Measurements from ENCODE around the gene STARD7. TPM values are rescaled to one million over a fixed set of nuclear protein-coding genes. Genes with fewer than 3 reads are reported as not detected.

Gene STARD7
- total and polyA plus RNA-seq, 4 donors, result 42.9 to 120 (median 59.7) TPM

GRCh38 chr2:96146881-96147592 lies 61.6 kb downstream of the STARD7 start (continued):
- no peak for TF ChIP-seq ZBTB33 (IDR thresholded peaks at IDR 0.05)

- TF ChIP-seq JUND (IDR thresholded peaks at IDR 0.05), result no peak
- TF ChIP-seq YY1 (IDR thresholded peaks at IDR 0.05), result no peak
- TF ChIP-seq SP1 (IDR thresholded peaks at IDR 0.05), result no peak
- TF ChIP-seq CTCF (IDR thresholded peaks at IDR 0.05; ENCODE audit: low read depth, low read length, missing input control), result no peak
- Histone ChIP-seq H3K9me3 (ENCODE audit: control insufficient read depth in 4 of 4, low read length in 3 of 4) (no peaks in the 10 kb centered on the region), H3K4me3 (ENCODE audit: low read depth in 1 of 3, low read length in 3 of 3) (no peak overlapping the region), H3K27ac (ENCODE audit: low read depth in 1 of 2, low read length in 2 of 2) (peak overlapping the region; percentile 69 to 71), H3K36me3 (ENCODE audit: control insufficient read depth in 4 of 4, insufficient read depth in 3 of 4, low read depth in 1 of 4, low read length in 3 of 4) (no peaks in the 10 kb centered on the region), H3K27me3 (ENCODE audit: control insufficient read depth in 4 of 4, insufficient read depth in 4 of 4, low read length in 3 of 4) (no peaks in the 10 kb centered on the region), H3K9ac (ENCODE audit: low read depth in 1 of 2, low read length in 2 of 2) (no peak overlapping the region), H3K4me1 (ENCODE audit: control insufficient read depth in 4 of 4, insufficient read depth in 4 of 4, low read length in 3 of 4) (peaks cover 0 to 8% (median 5%) of the 10 kb centered on the region in 4 donors)
- no peak for DNase-seq (ENCODE audit: low spot score)
- 80% methylated on average over 20 of the region's 20 CpGs for WGBS
These were observed 62.3 kb downstream of the STARD7 start for GRCh38 chr2:96146153-96146880.

- no peak overlapping the region for H3K9ac ChIP-seq (ENCODE audit: low read depth in 1 of 2, low read length in 2 of 2)
- H3K4me3 ChIP-seq (ENCODE audit: low read depth in 1 of 3, low read length in 3 of 3), result no peak overlapping the region
- TF ChIP-seq RXRA (IDR thresholded peaks at IDR 0.05) (no peak), ATF3 (IDR thresholded peaks at IDR 0.05) (no peak), EGR1 (IDR thresholded peaks at IDR 0.05; ENCODE audit: low read depth in 2 of 2) (no peak), SP1 (IDR thresholded peaks at IDR 0.05) (no peak), CTCF (IDR thresholded peaks at IDR 0.05; ENCODE audit: low read depth, low read length, missing input control) (no peak), NR2F2 (IDR thresholded peaks at IDR 0.05) (no peak), FOXA2 (IDR thresholded peaks at IDR 0.05) (no peak), RAD21 (IDR thresholded peaks at IDR 0.05) (no peak), HNF4A (conservative IDR thresholded peaks at IDR 0.05) (no peak), ZBTB33 (IDR thresholded peaks at IDR 0.05) (no peak), TAF1 (conservative IDR thresholded peaks at IDR 0.05) (no peak), YY1 (IDR thresholded peaks at IDR 0.05) (no peak), REST (IDR thresholded peaks at IDR 0.05) (no peak), MAX (IDR thresholded peaks at IDR 0.05) (no peak), JUND (IDR thresholded peaks at IDR 0.05) (no peak), FOXA1 (IDR thresholded peaks at IDR 0.05) (no peak), HNF4G (IDR thresholded peaks at IDR 0.05) (no peak)
These were observed 62.8 kb downstream of the STARD7 start for GRCh38 chr2:96145848-96146152.

More at GRCh38 chr2:96145848-96146152, 62.8 kb downstream of the STARD7 start:
- peaks cover 0 to 8% (median 5%) of the 10 kb centered on the region in 4 donors for H3K4me1 ChIP-seq (ENCODE audit: control insufficient read depth in 4 of 4, insufficient read depth in 4 of 4, low read length in 3 of 4)
- H3K36me3 ChIP-seq (ENCODE audit: control insufficient read depth in 4 of 4, insufficient read depth in 3 of 4, low read depth in 1 of 4, low read length in 3 of 4), result no peaks in the 10 kb centered on the region
- no peak for DNase-seq (ENCODE audit: low spot score)
- no peaks in the 10 kb centered on the region for H3K27me3 ChIP-seq (ENCODE audit: control insufficient read depth in 4 of 4, insufficient read depth in 4 of 4, low read length in 3 of 4)
- H3K9me3 ChIP-seq (ENCODE audit: control insufficient read depth in 4 of 4, low read length in 3 of 4), result no peaks in the 10 kb centered on the region
- H3K27ac ChIP-seq (ENCODE audit: low read depth in 1 of 2, low read length in 2 of 2), result peak overlapping the region; percentile 69 to 71
- WGBS, result 62% methylated on average over 3 of the region's 3 CpGs

Measured in liver (tissue), 9 donors.